ENCODE results near the gene SLC25A38. TPM values are rescaled to one million over a fixed set of nuclear protein-coding genes. Genes with fewer than 3 reads are reported as not detected.
A peak's percentile ranks its signal among the peaks of the same experiment; 100 is the strongest.

Gene SLC25A38
- total and polyA plus RNA-seq, 2 experiments from 2014 or later = 19.8 to 61.9 TPM

DNA sequence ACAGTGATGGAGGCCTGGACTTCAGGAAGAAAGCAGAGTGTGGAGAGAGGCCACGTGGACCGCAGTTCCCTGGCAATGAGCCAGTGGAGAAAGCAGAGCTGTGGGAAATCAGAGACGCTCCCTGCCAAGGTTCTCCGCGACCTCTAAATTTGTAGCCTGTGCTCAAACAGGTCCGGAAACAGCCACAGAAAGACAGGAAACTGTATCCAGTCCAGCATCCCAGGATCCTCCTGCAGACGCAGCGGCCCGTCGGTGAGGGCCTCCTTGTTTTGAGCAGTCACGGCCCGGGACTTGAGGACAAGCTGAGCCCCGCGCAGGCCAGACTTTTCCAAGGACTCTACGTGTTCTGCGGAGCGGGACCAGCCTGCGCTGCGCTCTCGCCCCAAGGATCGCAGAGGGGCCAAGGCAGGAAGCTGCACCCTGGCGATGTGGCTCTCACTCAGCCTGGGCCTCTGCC, 45.6 kb downstream of the SLC25A38 start:
- ATAC-seq (peak; percentile 73), DNase-seq (ENCODE audit: low spot score) (peak; percentile 40)
- H2AFZ ChIP-seq = peak overlapping the region; percentile 90; the same call in 1 of the 2 replicates
- TF ChIP-seq ZNF462 (CRISPR knock-in tag; IDR thresholded peaks at IDR 0.05) = no peak
- TF ChIP-seq, protein P1, sequence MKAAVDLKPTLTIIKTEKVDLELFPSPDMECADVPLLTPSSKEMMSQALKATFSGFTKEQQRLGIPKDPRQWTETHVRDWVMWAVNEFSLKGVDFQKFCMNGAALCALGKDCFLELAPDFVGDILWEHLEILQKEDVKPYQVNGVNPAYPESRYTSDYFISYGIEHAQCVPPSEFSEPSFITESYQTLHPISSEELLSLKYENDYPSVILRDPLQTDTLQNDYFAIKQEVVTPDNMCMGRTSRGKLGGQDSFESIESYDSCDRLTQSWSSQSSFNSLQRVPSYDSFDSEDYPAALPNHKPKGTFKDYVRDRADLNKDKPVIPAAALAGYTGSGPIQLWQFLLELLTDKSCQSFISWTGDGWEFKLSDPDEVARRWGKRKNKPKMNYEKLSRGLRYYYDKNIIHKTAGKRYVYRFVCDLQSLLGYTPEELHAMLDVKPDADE (IDR thresholded peaks at IDR 0.05) = no peak
- TF ChIP-seq EZH2 (IDR thresholded peaks at IDR 0.05; ENCODE audit: low read depth, unreplicated experiment) = no peak
- TF ChIP-seq CTCF (conservative IDR thresholded peaks at IDR 0.05; ENCODE audit: low read depth in 2 of 2) = no peak
- TF ChIP-seq STAT1 (IDR thresholded peaks at IDR 0.05; ENCODE audit: unreplicated experiment) = no peak
- no peak for TF ChIP-seq POLR2AphosphoS5 (IDR thresholded peaks at IDR 0.05; ENCODE audit: low read depth)
- no peak for TF ChIP-seq ZNF331 (CRISPR knock-in tag; IDR thresholded peaks at IDR 0.05; ENCODE audit: low read depth)
- H3K9me3 Mint-ChIP-seq = no peaks in the 10 kb centered on the region
- no peaks in the 10 kb centered on the region for H3K36me3 ChIP-seq (ENCODE audit: insufficient read depth)
- H3K4me3 ChIP-seq = no peak overlapping the region
- no peaks in the 10 kb centered on the region for H3K79me2 ChIP-seq (replicated peaks; ENCODE audit: insufficient read depth)
- no peak overlapping the region for H3K4me3 Mint-ChIP-seq
- no peak overlapping the region for H3K4me2 ChIP-seq
- no peak overlapping the region for H3K27ac ChIP-seq (ENCODE audit: low read depth)
- H3K27me3 ChIP-seq (ENCODE audit: insufficient read depth) = no peaks in the 10 kb centered on the region
- no peaks in the 10 kb centered on the region for H3K9me2 ChIP-seq (ENCODE audit: insufficient read depth)
- no peaks in the 10 kb centered on the region for H3K36me3 Mint-ChIP-seq (ENCODE audit: low read depth)
- no peaks in the 10 kb centered on the region; the same call in 2 of the 3 replicates for H3K4me1 Mint-ChIP-seq
- no peaks in the 10 kb centered on the region for H3K4me1 ChIP-seq (ENCODE audit: insufficient read depth)
- H4K20me1 ChIP-seq (replicated peaks; ENCODE audit: insufficient read depth) = no peaks in the 10 kb centered on the region
- H3F3A ChIP-seq (replicated peaks; ENCODE audit: low read depth) = no peaks in the 10 kb centered on the region
- H3K27ac Mint-ChIP-seq = no peak overlapping the region
- H3K27me3 Mint-ChIP-seq (ENCODE audit: insufficient read depth, low read depth, poor library complexity) = peaks cover 5% of the 10 kb centered on the region
